Endometrial microvascular endothelial cells (primary cell): ENCODE data around the gene STK11. TPM values are rescaled to one million over a fixed set of nuclear protein-coding genes. Genes with fewer than 3 reads are reported as not detected.

Experiments
- in situ Hi-C: cut with HindIII; loops from 2 replicates; pipeline ENCODE4 v1.10.0; 2017; ENCODE audit warnings: low sequenced_read_pairs, low pct_unique_long_range_greater_than_20kb; ENCODE audit errors: inconsistent ontology term
- total RNA-seq: library from RNA; depleted of rRNA; stranded (reverse); fragments of >200 nt; gene quantifications from one replicate; pipeline ENCODE4 v1.2.3, GENCODE V29; 2015; ENCODE audit errors: inconsistent ontology term

STK11 gene
- total RNA-seq, 1 donor from 2014 or later = 67.1 TPM

DNA sequence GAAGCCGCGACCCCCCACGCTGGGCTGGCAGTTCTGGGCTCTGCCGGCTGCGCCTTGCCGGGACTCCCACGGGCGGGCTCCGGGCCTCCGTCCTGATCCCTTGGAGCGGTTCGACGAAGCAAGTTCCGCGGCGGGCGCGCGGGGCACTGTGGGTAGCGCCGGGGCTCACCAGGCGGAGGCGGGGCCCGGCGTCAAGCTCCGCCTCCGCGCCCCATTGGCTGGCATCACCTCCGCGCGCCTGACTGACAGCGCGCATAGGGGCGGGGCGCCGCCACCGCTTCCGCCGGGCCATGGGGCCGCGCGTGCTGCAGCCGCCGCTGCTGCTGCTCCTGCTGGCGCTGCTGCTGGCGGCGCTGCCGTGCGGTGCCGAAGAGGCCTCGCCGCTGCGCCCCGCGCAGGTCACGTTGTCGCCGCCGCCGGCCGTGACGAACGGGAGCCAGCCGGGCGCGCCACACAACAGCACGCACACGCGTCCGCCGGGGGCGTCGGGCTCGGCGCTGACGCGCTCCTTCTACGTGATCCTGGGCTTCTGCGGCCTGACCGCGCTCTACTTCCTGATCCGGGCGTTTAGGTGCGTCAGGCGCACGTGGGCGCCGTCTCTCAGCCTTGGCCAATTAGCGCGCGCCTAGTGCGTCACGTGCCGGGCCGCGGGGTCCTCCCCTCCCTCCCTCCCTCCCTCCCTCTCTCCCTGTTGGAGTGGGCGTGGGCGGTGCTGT lies 69.8 kb downstream of the STK11 start, which contains the start of gene FAM174C:
Gene FAM174C (plus strand): TSS at position 271 of the 716 bp plus-strand sequence. CDS start 20 bp downstream, at position 291.
- in situ Hi-C loops = no loop called here

DNA sequence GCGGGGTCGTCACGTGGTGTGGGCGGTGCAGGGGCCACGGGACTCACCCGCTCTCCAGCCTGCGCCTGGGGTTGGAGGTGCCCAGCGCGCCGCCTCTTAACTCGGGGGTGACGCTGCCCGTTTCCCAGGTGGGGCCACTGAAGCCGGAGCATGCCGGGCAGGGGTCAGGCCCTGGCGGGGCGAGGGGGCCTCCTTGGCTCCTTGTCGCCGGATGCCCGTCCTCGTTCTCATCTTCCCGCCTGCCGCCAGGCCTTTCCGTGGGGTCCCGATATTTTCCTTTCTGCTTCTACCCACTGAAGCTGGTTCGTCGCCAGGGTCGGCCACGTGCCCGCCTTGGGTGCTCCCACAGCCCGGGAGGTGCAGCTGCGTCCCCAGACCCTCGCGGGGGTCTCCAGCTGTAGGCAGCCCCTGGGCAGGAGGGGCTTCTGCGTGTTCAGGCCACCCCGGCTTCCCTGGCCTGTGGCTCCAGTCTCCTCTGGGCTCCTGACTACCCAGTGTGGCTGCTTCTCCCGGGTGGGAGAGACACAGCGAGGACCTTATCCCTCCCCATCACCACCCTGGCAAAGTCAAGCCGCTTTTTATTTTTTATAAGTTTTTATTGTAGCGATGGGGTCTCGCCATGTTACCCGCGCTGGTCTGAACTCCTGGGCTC lies 70.5 kb downstream of the STK11 start:
- in situ Hi-C loops = no loop called here

DNA sequence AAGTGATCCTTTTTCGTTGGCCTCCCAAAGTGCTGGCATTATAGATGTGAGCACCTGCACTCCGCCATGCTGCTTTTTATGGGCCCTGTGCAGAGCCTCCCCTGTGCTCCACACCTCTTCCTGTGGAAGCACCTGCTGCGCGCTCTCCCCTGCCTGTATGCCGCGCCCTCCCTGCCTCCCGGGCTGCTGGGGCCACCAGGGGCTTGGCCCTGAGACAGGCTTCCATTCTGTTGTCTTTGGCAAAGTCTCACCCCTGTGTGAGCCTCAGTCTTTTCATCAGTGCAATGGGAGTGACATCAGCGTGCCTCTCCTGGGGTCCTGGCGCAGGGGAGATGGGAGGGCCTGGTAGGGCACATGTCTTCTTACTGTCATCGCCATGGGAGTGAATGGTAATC lies 71.0 kb downstream of the STK11 start:
- in situ Hi-C loops = no loop called here

DNA sequence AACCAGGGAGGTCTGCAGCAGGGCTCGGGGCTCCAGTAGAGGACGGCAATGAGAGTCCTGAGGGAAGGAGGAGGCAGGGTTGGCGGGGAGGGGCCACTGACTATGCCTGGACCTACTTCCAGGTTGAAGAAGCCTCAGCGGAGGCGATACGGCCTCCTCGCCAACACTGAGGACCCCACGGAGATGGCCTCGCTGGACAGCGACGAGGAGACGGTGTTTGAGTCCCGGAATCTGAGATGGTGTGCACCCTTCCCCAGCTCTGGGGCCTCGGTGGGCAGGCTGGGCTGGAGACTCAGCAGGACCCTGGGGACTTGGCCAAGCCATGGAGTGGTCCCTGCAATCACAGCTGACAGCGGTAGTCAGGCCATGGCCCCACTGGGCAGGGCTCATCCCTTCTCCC lies 71.5 kb downstream of the STK11 start:
- in situ Hi-C loops = no loop called here

Other genes starting within 250 kb of the STK11 start
- gene WDR18, start 221.4 kb upstream of the STK11 start, total RNA-seq = 49.7 TPM
- not detected for gene GRIN3B, start 205.4 kb upstream of the STK11 start, total RNA-seq
- 124 TPM for gene TMEM259, start 184.7 kb upstream of the STK11 start, total RNA-seq
- not detected for gene RNU6-2, start 184.3 kb upstream of the STK11 start, total RNA-seq
- gene CNN2, start 179.2 kb upstream of the STK11 start, total RNA-seq = 237 TPM
- 1.8 TPM for gene ABCA7, start 165.7 kb upstream of the STK11 start, total RNA-seq
- 14.0 TPM for gene ARHGAP45, start 138.6 kb upstream of the STK11 start, total RNA-seq
- 304 TPM for gene POLR2E, start 110.4 kb upstream of the STK11 start, total RNA-seq
- gene GPX4, start 101.8 kb upstream of the STK11 start, total RNA-seq = 459 TPM
- gene SBNO2, start 31.5 kb upstream of the STK11 start, total RNA-seq = 33.0 TPM
- gene CBARP, start 32.2 kb downstream of the STK11 start, total RNA-seq = 0.74 TPM
- 75.4 TPM for gene ATP5F1D, start 36.0 kb downstream of the STK11 start, total RNA-seq
- 13.8 TPM for gene MIDN, start 42.8 kb downstream of the STK11 start, total RNA-seq
- 235 TPM for gene CIRBP, start 63.6 kb downstream of the STK11 start, total RNA-seq
- 83.3 TPM for gene FAM174C, start 69.8 kb downstream of the STK11 start, total RNA-seq
- not detected for gene EFNA2, start 80.1 kb downstream of the STK11 start, total RNA-seq
- 113 TPM for gene NDUFS7, start 178.1 kb downstream of the STK11 start, total RNA-seq
- gene GAMT, start 195.8 kb downstream of the STK11 start, total RNA-seq = 5.3 TPM
- 83.8 TPM for gene DAZAP1, start 201.8 kb downstream of the STK11 start, total RNA-seq
- 3,355 TPM for gene RPS15, start 232.6 kb downstream of the STK11 start, total RNA-seq
- not detected for gene APC2, start 244.3 kb downstream of the STK11 start, total RNA-seq